Activated CD8-positive, alpha-beta T cell treated with anti-CD3 and anti-CD28 coated beads for 36 hours (primary cell): Measurements from ENCODE around the gene TAX1BP3. TPM values are rescaled to one million over a fixed set of nuclear protein-coding genes. Genes with fewer than 3 reads are reported as not detected.

ENCODE experiments used
- ATAC-seq: fragments of 200-7000 bp; cut with Tn5 transposase; one replicate; pipeline ENCODE4 v1.10.0; 2021; ENCODE audit warnings: mild to moderate bottlenecking, moderate library complexity
- CTCF ChIA-PET: fragments of 350-600 bp; sonication (Branson Sonifier 250); formaldehyde crosslinking; loops from one replicate; lab custom pipeline; 2021; ENCODE audit warnings: antibody characterized with exemption; lab: Charles Lee
- POLR2A ChIA-PET: fragments of 350-600 bp; sonication (Branson Sonifier 250); formaldehyde crosslinking; loops from one replicate; lab custom pipeline; 2021; ENCODE audit warnings: antibody characterized with exemption; lab: Charles Lee
- DNase-seq: peaks from one replicate; pipeline ENCODE4 v3.0.0-alpha.2; 2020
- H3K27ac Mint-ChIP-seq: one replicate; pipeline ENCODE4 v1.8.0; 2021; ENCODE audit warnings: mild to moderate bottlenecking, mixed read lengths
- H3K27me3 Mint-ChIP-seq: one replicate; pipeline ENCODE4 v1.8.0; 2021; ENCODE audit warnings: mixed read lengths
- H3K36me3 Mint-ChIP-seq: one replicate; pipeline ENCODE4 v1.8.0; 2021; ENCODE audit warnings: low read depth, mixed read lengths
- H3K4me1 Mint-ChIP-seq: one replicate; pipeline ENCODE4 v1.8.0; 2021; ENCODE audit warnings: low read depth, mixed read lengths
- H3K4me3 Mint-ChIP-seq: one replicate; pipeline ENCODE4 v1.8.0; 2021; ENCODE audit warnings: mild to moderate bottlenecking, moderate library complexity, mixed read lengths
- H3K9me3 Mint-ChIP-seq: one replicate; pipeline ENCODE4 v1.8.0; 2021; ENCODE audit warnings: mixed read lengths
- CTCF ChIP-seq: fragments of 200-600 bp; IDR thresholded peaks from one replicate; pipeline ENCODE4 v1.8.0; 2022; ENCODE audit warnings: antibody characterized with exemption, mild to moderate bottlenecking
- intact Hi-C: fragments of 100-400 bp; cut with micrococcal nuclease; formaldehyde crosslinking; loops from one replicate; pipeline ENCODE4 v1.10.0; 2022
- total RNA-seq, 2 experiments: library from RNA; stranded (reverse); gene quantifications; one replicate each; pipeline ENCODE4 v1.2.3, GENCODE V29; 2021

The TAX1BP3 gene
- total RNA-seq, 2 experiments from 2014 or later: 14.3 to 15.1 TPM

GRCh38 chr17:3690094-3690715 is 21.8 kb upstream of the TAX1BP3 start:
- CTCF ChIA-PET: no interaction called here
- H3K4me1 Mint-ChIP-seq: peaks cover 15% of the 10 kb centered on the region
- H3K9me3 Mint-ChIP-seq: no peaks in the 10 kb centered on the region
- H3K36me3 Mint-ChIP-seq: peaks cover 11% of the 10 kb centered on the region
- no peak for ATAC-seq
- TF ChIP-seq CTCF: no peak
- no peak overlapping the region for H3K27ac Mint-ChIP-seq
- intact Hi-C loops: no loop called here
- no peak for DNase-seq
- POLR2A ChIA-PET: interaction anchor here (1.7 kb wide), 1 partner anchor 33 kb away, joined by 6 read pairs; no protein-coding TSS in a partner anchor
- no peaks in the 10 kb centered on the region for H3K27me3 Mint-ChIP-seq
- no peak overlapping the region for H3K4me3 Mint-ChIP-seq

- no peaks in the 10 kb centered on the region for H3K27me3 Mint-ChIP-seq
- ChIA-PET CTCF (no interaction called here), POLR2A (no interaction called here)
- H3K9me3 Mint-ChIP-seq: no peaks in the 10 kb centered on the region
- H3K4me1 Mint-ChIP-seq: peaks cover 12% of the 10 kb centered on the region
- no peak for TF ChIP-seq CTCF
- intact Hi-C loops: loop anchor here (10.0 kb wide), 1 partner anchor 65 kb away; no protein-coding TSS in a partner anchor
- ATAC-seq (no peak), DNase-seq (no peak)
- no peak overlapping the region for H3K27ac Mint-ChIP-seq
- peaks cover 10% of the 10 kb centered on the region for H3K36me3 Mint-ChIP-seq
- H3K4me3 Mint-ChIP-seq: no peak overlapping the region
Measured at GRCh38 chr17:3689262-3690093, 21.1 kb upstream of the TAX1BP3 start.

- Mint-ChIP-seq H3K4me3 (no peak overlapping the region), H3K27me3 (no peaks in the 10 kb centered on the region), H3K9me3 (no peaks in the 10 kb centered on the region), H3K27ac (no peak overlapping the region), H3K36me3 (peaks cover 10% of the 10 kb centered on the region), H3K4me1 (peaks cover 6% of the 10 kb centered on the region)
- ChIA-PET CTCF (no interaction called here), POLR2A (no interaction called here)
- ATAC-seq: no peak
- intact Hi-C loops: loop anchor here (10.0 kb wide), 1 partner anchor 64 kb away; no protein-coding TSS in a partner anchor
- no peak for TF ChIP-seq CTCF
- DNase-seq: no peak
Measured at GRCh38 chr17:3688852-3689261, 20.5 kb upstream of the TAX1BP3 start.

- intact Hi-C loops: loop anchor here (10.0 kb wide), 1 partner anchor 63 kb away; no protein-coding TSS in a partner anchor
- POLR2A ChIA-PET: no interaction called here
Measured at GRCh38 chr17:3688027-3688553, 19.7 kb upstream of the TAX1BP3 start.

More at GRCh38 chr17:3688027-3688553, 19.7 kb upstream of the TAX1BP3 start:
- TF ChIP-seq CTCF: no peak
- Mint-ChIP-seq H3K27ac (no peak overlapping the region), H3K36me3 (peaks cover 10% of the 10 kb centered on the region), H3K9me3 (no peaks in the 10 kb centered on the region), H3K4me1 (peaks cover 5% of the 10 kb centered on the region), H3K4me3 (no peak overlapping the region), H3K27me3 (no peaks in the 10 kb centered on the region)
- no peak for DNase-seq
- no peak for ATAC-seq
- CTCF ChIA-PET: no interaction called here
